Mammary epithelial cell (primary cell): ENCODE results near the gene FGF18.

ENCODE experiments used
- CTCF ChIP-seq, 2 donors: IDR thresholded peaks in 1 of 2; conservative IDR thresholded peaks in 1 of 2; 2 replicates each; pipeline ENCODE4 v1.5.1; 2011 to 2012; ENCODE audit warnings: inconsistent platforms in 2 of 2, low read length in 2 of 2, mild to moderate bottlenecking in 2 of 2, control low read depth in 1 of 2, low read depth in 1 of 2; ENCODE audit not compliant: insufficient read depth in 1 of 2; ENCODE audit errors: extremely low read depth in 1 of 2
- EZH2 ChIP-seq: IDR thresholded peaks from 2 replicates; pipeline ENCODE4 v1.6.1; 2012; ENCODE audit warnings: low read length, inconsistent platforms, borderline replicate concordance

- TF ChIP-seq CTCF (conservative IDR thresholded peaks at IDR 0.05 in 1 of 2, IDR thresholded peaks at IDR 0.05 in 1 of 2; ENCODE audit: extremely low read depth in 1 of 2, insufficient read depth in 1 of 2, low read depth in 1 of 2, low read length in 2 of 2) (no peak), EZH2 (no peak)
Measured at GRCh38 chr5:171457208-171457981, 37.9 kb downstream of the FGF18 start.
